Urothelium cell line (cell line): ENCODE measurements around the gene PCDH20.

ENCODE experiments used
- DNase-seq: peaks from one replicate; pipeline ENCODE4 v3.0.0; 2011; ENCODE audit warnings: low spot score, mixed read lengths
- FAIRE-seq: peaks from 2 replicates; lab custom pipeline; 2011; peaks lifted over from hg19 to GRCh38; lab: Jason Lieb, UNC

Gene PCDH20

GRCh38 chr13:61362522-61362921 lies 53.1 kb downstream of the PCDH20 start:
- DNase-seq (no peak), FAIRE-seq (no peak)
